Large intestine (tissue), 3 donors: ENCODE measurements around the gene ANKLE2. TPM values are rescaled to one million over a fixed set of nuclear protein-coding genes. Genes with fewer than 3 reads are reported as not detected.
"Not testable (repeated sequence)": the region's sequence is repeated elsewhere in the genome, so short reads cannot be mapped to it uniquely, and the experiment has no call there.

Experiments
- DNase-seq, 2 donors: peaks; one replicate each; pipeline versions ENCODE4 v3.0.0 to v3.0.0-alpha.2; 2013
- H3K27ac ChIP-seq: one replicate; pipeline ENCODE4 v1.5.1; 2013; ENCODE audit warnings: low read length
- H3K27me3 ChIP-seq: 2 replicates; pipeline ENCODE4 v1.6.1; 2013; ENCODE audit warnings: low read length; ENCODE audit not compliant: control insufficient read depth, insufficient read depth
- H3K36me3 ChIP-seq: 2 replicates; pipeline ENCODE4 v1.6.1; 2013; ENCODE audit warnings: low read length; ENCODE audit not compliant: control insufficient read depth, insufficient read depth
- H3K4me1 ChIP-seq: one replicate; pipeline ENCODE4 v1.6.1; 2013; ENCODE audit warnings: low read length; ENCODE audit not compliant: control insufficient read depth, insufficient read depth
- H3K4me3 ChIP-seq: one replicate; pipeline ENCODE4 v1.5.1; 2013; ENCODE audit warnings: low read length
- H3K9me3 ChIP-seq: one replicate; pipeline ENCODE4 v1.6.1; 2013; ENCODE audit warnings: mild to moderate bottlenecking, low read depth, low read length, moderate library complexity; ENCODE audit not compliant: control insufficient read depth
- WGBS: methylation state at CpG from one replicate; pipeline ENCODE4 v1.1.5; 2013; ENCODE audit warnings: low lambda C conversion rate; ENCODE audit not compliant: insufficient coverage; 5-methylcytosine and 5-hydroxymethylcytosine counted together
- polyA plus RNA-seq: library from polyadenylated mRNA; unstranded; fragments of 120-200 nt; gene quantifications from one replicate; pipeline ENCODE4 v1.2.1, GENCODE V29; 2013

Gene ANKLE2
- polyA plus RNA-seq, 1 donor = 60.2 TPM

GRCh38 chr12:132779781-132780353 is 18.2 kb upstream of the ANKLE2 start:
- Histone ChIP-seq H3K27me3 (no peaks in the 10 kb centered on the region), H3K27ac (no peak overlapping the region), H3K9me3 (no peaks in the 10 kb centered on the region), H3K4me3 (no peak overlapping the region), H3K36me3 (peaks cover 79% of the 10 kb centered on the region), H3K4me1 (no peaks in the 10 kb centered on the region)
- no peak for DNase-seq
- WGBS = no CpG with 5 or more reads among the region's 30 CpGs

GRCh38 chr12:132777614-132778013 is 16.0 kb upstream of the ANKLE2 start:
- peaks cover 84% of the 10 kb centered on the region for H3K36me3 ChIP-seq
- no peak overlapping the region for H3K4me3 ChIP-seq
- WGBS = no CpG with 5 or more reads among the region's 20 CpGs
- no peak overlapping the region for H3K27ac ChIP-seq
- no peaks in the 10 kb centered on the region for H3K9me3 ChIP-seq
- DNase-seq = no peak
- no peaks in the 10 kb centered on the region for H3K27me3 ChIP-seq
- H3K4me1 ChIP-seq = no peaks in the 10 kb centered on the region

- no peaks in the 10 kb centered on the region for H3K9me3 ChIP-seq
- WGBS = no CpG with 5 or more reads among the region's 29 CpGs
- H3K36me3 ChIP-seq = peaks cover 81% of the 10 kb centered on the region
- no peaks in the 10 kb centered on the region for H3K27me3 ChIP-seq
- H3K4me3 ChIP-seq = no peak overlapping the region
- no peak for DNase-seq
- H3K4me1 ChIP-seq = no peaks in the 10 kb centered on the region
- H3K27ac ChIP-seq = no peak overlapping the region
These were observed 15.4 kb upstream of the ANKLE2 start for GRCh38 chr12:132776816-132777568.

- H3K27ac ChIP-seq, H3K4me3 ChIP-seq, H3K27me3 ChIP-seq, DNase-seq, H3K9me3 ChIP-seq, H3K4me1 ChIP-seq: not testable (repeated sequence)
- peaks cover 81% of the 10 kb centered on the region for H3K36me3 ChIP-seq
- no CpG with 5 or more reads among the region's 12 CpGs for WGBS
These were observed 14.6 kb upstream of the ANKLE2 start for GRCh38 chr12:132776230-132776625.

GRCh38 chr12:132775502-132776229 is 14.0 kb upstream of the ANKLE2 start:
- H3K4me1 ChIP-seq = no peaks in the 10 kb centered on the region
- 100% methylated on average over 3 of the region's 24 CpGs for WGBS
- H3K27ac ChIP-seq = no peak overlapping the region
- H3K36me3 ChIP-seq = peaks cover 77% of the 10 kb centered on the region
- H3K9me3 ChIP-seq = no peaks in the 10 kb centered on the region
- no peaks in the 10 kb centered on the region for H3K27me3 ChIP-seq
- H3K4me3 ChIP-seq = no peak overlapping the region
- DNase-seq = no peak

GRCh38 chr12:132774646-132775275 is 13.1 kb upstream of the ANKLE2 start:
- Histone ChIP-seq H3K36me3 (peaks cover 68% of the 10 kb centered on the region), H3K4me3 (no peak overlapping the region), H3K27me3 (no peaks in the 10 kb centered on the region), H3K27ac (no peak overlapping the region), H3K9me3 (no peaks in the 10 kb centered on the region), H3K4me1 (no peaks in the 10 kb centered on the region)
- no peak for DNase-seq
- no CpG with 5 or more reads among the region's 30 CpGs for WGBS

GRCh38 chr12:132774159-132774558 is 12.5 kb upstream of the ANKLE2 start:
- peaks cover 68% of the 10 kb centered on the region for H3K36me3 ChIP-seq
- H3K4me3 ChIP-seq = no peak overlapping the region
- no peaks in the 10 kb centered on the region for H3K4me1 ChIP-seq
- WGBS = no CpG with 5 or more reads among the region's 18 CpGs
- H3K27ac ChIP-seq = no peak overlapping the region
- no peaks in the 10 kb centered on the region for H3K27me3 ChIP-seq
- DNase-seq = no peak
- H3K9me3 ChIP-seq = no peaks in the 10 kb centered on the region

- no peak overlapping the region for H3K27ac ChIP-seq
- WGBS = no CpG with 5 or more reads among the region's 41 CpGs
These were observed 11.7 kb upstream of the ANKLE2 start for GRCh38 chr12:132773077-132773955.

GRCh38 chr12:132772606-132773005 is 11.0 kb upstream of the ANKLE2 start:
- no peak for DNase-seq
- Histone ChIP-seq H3K27me3 (no peaks in the 10 kb centered on the region), H3K4me3 (no peak overlapping the region), H3K4me1 (no peaks in the 10 kb centered on the region), H3K36me3 (peaks cover 64% of the 10 kb centered on the region), H3K9me3 (no peaks in the 10 kb centered on the region), H3K27ac (no peak overlapping the region)
- WGBS = 92% methylated on average over 2 of the region's 14 CpGs

More at GRCh38 chr12:132773077-132773955, 11.7 kb upstream of the ANKLE2 start:
- H3K4me3 ChIP-seq = no peak overlapping the region
- no peaks in the 10 kb centered on the region for H3K27me3 ChIP-seq
- H3K9me3 ChIP-seq = no peaks in the 10 kb centered on the region
- no peaks in the 10 kb centered on the region for H3K4me1 ChIP-seq
- peaks cover 69% of the 10 kb centered on the region for H3K36me3 ChIP-seq
- no peak for DNase-seq
